ENCODE data around the gene CPSF3. TPM values are rescaled to one million over a fixed set of nuclear protein-coding genes. Genes with fewer than 3 reads are reported as not detected.

Gene CPSF3
- total and polyA plus RNA-seq, 2 of the 13 experiments (the other 11 are each of a cell fraction or from before 2014, with no cell fraction given) = 19.8 to 93.0 TPM

GRCh38 chr2:9380702-9381628, 42.5 kb upstream of the CPSF3 start (continued):
- TF ChIP-seq, protein P1, sequence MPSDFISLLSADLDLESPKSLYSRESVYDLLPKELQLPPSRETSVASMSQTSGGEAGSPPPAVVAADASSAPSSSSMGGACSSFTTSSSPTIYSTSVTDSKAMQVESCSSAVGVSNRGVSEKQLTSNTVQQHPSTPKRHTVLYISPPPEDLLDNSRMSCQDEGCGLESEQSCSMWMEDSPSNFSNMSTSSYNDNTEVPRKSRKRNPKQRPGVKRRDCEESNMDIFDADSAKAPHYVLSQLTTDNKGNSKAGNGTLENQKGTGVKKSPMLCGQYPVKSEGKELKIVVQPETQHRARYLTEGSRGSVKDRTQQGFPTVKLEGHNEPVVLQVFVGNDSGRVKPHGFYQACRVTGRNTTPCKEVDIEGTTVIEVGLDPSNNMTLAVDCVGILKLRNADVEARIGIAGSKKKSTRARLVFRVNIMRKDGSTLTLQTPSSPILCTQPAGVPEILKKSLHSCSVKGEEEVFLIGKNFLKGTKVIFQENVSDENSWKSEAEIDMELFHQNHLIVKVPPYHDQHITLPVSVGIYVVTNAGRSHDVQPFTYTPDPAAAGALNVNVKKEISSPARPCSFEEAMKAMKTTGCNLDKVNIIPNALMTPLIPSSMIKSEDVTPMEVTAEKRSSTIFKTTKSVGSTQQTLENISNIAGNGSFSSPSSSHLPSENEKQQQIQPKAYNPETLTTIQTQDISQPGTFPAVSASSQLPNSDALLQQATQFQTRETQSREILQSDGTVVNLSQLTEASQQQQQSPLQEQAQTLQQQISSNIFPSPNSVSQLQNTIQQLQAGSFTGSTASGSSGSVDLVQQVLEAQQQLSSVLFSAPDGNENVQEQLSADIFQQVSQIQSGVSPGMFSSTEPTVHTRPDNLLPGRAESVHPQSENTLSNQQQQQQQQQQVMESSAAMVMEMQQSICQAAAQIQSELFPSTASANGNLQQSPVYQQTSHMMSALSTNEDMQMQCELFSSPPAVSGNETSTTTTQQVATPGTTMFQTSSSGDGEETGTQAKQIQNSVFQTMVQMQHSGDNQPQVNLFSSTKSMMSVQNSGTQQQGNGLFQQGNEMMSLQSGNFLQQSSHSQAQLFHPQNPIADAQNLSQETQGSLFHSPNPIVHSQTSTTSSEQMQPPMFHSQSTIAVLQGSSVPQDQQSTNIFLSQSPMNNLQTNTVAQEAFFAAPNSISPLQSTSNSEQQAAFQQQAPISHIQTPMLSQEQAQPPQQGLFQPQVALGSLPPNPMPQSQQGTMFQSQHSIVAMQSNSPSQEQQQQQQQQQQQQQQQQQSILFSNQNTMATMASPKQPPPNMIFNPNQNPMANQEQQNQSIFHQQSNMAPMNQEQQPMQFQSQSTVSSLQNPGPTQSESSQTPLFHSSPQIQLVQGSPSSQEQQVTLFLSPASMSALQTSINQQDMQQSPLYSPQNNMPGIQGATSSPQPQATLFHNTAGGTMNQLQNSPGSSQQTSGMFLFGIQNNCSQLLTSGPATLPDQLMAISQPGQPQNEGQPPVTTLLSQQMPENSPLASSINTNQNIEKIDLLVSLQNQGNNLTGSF (CRISPR knock-in tag; IDR thresholded peaks at IDR 0.05) = no peak
- TF ChIP-seq, protein P2, sequence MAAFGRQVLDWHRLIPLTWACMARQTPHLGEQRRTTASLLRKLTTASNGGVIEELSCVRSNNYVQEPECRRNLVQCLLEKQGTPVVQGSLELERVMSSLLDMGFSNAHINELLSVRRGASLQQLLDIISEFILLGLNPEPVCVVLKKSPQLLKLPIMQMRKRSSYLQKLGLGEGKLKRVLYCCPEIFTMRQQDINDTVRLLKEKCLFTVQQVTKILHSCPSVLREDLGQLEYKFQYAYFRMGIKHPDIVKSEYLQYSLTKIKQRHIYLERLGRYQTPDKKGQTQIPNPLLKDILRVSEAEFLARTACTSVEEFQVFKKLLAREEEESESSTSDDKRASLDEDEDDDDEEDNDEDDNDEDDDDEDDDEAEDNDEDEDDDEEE (CRISPR knock-in tag; IDR thresholded peaks at IDR 0.05) = 0 out of 2 replicates have a peak, but pooled peaks have one; percentile 20
- TF ChIP-seq CC2D1A (CRISPR knock-in tag; IDR thresholded peaks at IDR 0.05) = no peak
- TF ChIP-seq ZNF234 (CRISPR knock-in tag; conservative IDR thresholded peaks at IDR 0.05) = no peak
- TF ChIP-seq SNAPC2 (CRISPR knock-in tag; IDR thresholded peaks at IDR 0.05) = no peak
- TF ChIP-seq ZNF816 (CRISPR knock-in tag; IDR thresholded peaks at IDR 0.05; ENCODE audit: borderline replicate concordance) = peak; percentile 64; the same call in 1 of the 2 replicates
- no peak for TF ChIP-seq ATF5 (CRISPR knock-in tag; IDR thresholded peaks at IDR 0.05; ENCODE audit: low read depth)
- TF ChIP-seq GFI1 (CRISPR knock-in tag; IDR thresholded peaks at IDR 0.05; ENCODE audit: borderline replicate concordance) = no peak
- no peak for TF ChIP-seq ZNF781 (CRISPR knock-in tag; IDR thresholded peaks at IDR 0.05; ENCODE audit: borderline replicate concordance, not compliant biosample characterization)
- no peak for TF ChIP-seq ATF7 (IDR thresholded peaks at IDR 0.05)
- no peak for TF ChIP-seq ATF7 (CRISPR knock-in tag; IDR thresholded peaks at IDR 0.05)
- TF ChIP-seq ZBTB25 (CRISPR knock-in tag; IDR thresholded peaks at IDR 0.05) = 0 out of 2 replicates have a peak, but pooled peaks have one; percentile 65
- TF ChIP-seq BHLHE40 (IDR thresholded peaks at IDR 0.05; ENCODE audit: low read length) = no peak
- no peak for TF ChIP-seq DMTF1 (CRISPR knock-in tag; IDR thresholded peaks at IDR 0.05)
- no peak for TF ChIP-seq ZNF598 (CRISPR knock-in tag; IDR thresholded peaks at IDR 0.05; ENCODE audit: borderline replicate concordance)
- no peak for TF ChIP-seq CENPBD1 (CRISPR knock-in tag; IDR thresholded peaks at IDR 0.05; ENCODE audit: borderline replicate concordance, low read depth)
- 0 out of 2 replicates have a peak, but pooled peaks have one; percentile 12 for TF ChIP-seq KDM2A (CRISPR knock-in tag; IDR thresholded peaks at IDR 0.05; ENCODE audit: borderline replicate concordance, low read depth)
